ENCODE measurements around the gene UNC13B.

DNA sequence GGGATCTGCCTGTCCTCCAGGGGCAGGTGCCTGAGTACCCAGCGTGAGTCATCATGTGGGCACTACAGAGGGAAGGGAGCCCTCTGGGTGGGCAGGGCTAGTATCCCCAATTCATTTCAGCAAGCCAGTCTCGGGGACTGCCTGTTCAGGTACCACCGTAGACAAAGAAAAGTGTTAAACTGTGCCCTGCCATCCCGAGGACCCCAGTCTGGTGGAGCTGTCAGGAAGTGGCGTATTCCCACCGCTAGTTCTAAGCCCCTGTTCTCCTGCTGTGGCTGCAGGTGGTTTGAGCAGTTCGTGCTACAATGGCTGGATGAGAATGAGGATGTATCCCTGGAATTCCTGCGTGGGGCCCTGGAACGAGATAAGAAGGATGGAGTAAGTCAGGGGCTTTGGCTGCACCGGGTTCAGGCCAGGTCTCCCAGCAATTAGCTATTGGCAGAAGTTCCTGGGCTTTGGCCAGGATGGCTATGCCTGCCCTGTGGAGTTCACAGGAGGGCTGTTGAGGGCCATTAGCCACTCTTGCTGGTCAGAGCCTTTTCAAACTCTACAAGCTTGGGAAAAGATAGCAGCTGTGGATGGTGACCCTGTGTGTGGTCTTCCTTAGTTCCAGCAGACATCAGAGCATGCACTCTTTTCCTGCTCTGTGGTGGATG, 234.9 kb downstream of the UNC13B start:
- TF ChIP-seq, protein P1, sequence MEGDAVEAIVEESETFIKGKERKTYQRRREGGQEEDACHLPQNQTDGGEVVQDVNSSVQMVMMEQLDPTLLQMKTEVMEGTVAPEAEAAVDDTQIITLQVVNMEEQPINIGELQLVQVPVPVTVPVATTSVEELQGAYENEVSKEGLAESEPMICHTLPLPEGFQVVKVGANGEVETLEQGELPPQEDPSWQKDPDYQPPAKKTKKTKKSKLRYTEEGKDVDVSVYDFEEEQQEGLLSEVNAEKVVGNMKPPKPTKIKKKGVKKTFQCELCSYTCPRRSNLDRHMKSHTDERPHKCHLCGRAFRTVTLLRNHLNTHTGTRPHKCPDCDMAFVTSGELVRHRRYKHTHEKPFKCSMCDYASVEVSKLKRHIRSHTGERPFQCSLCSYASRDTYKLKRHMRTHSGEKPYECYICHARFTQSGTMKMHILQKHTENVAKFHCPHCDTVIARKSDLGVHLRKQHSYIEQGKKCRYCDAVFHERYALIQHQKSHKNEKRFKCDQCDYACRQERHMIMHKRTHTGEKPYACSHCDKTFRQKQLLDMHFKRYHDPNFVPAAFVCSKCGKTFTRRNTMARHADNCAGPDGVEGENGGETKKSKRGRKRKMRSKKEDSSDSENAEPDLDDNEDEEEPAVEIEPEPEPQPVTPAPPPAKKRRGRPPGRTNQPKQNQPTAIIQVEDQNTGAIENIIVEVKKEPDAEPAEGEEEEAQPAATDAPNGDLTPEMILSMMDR (conservative IDR thresholded peaks at IDR 0.05; ENCODE audit: low read depth, low read length): no peak
- TF ChIP-seq EZH2 (IDR thresholded peaks at IDR 0.05; ENCODE audit: low read length, unreplicated experiment) (no peak), EZH2phosphoT487 (IDR thresholded peaks at IDR 0.05; ENCODE audit: borderline replicate concordance, low read length) (no peak)
